Natural killer cell (primary cell): ENCODE results near the gene UNK. TPM values are rescaled to one million over a fixed set of nuclear protein-coding genes. Genes with fewer than 3 reads are reported as not detected.
A peak's percentile ranks its signal among the peaks of the same experiment; 100 is the strongest.
"Not testable (repeated sequence)": the region's sequence is repeated elsewhere in the genome, so short reads cannot be mapped to it uniquely, and the experiment has no call there.

Source experiments
- ATAC-seq, 3 donors: fragments of 150-1000 bp in 2 of 3; fragments of 200-7000 bp in 1 of 3; cut with Tn5 transposase; 1 replicate in 1 of 3; 2 replicates in 2 of 3; pipeline ENCODE4 v1.10.0; 2021; ENCODE audit warnings: mild to moderate bottlenecking in 2 of 3, moderate library complexity in 2 of 3
- DNase-seq, 2 donors: peaks; one replicate each; pipeline versions ENCODE4 v3.0.0 to v3.0.0-alpha.2; 2013 to 2021; ENCODE audit warnings: mixed read lengths in 1 of 2
- H3K27ac ChIP-seq: one replicate; pipeline ENCODE4 v1.5.1; 2013; ENCODE audit warnings: mild to moderate bottlenecking, low read length
- H3K27me3 ChIP-seq: one replicate; pipeline ENCODE4 v1.6.1; 2013; ENCODE audit warnings: low read length; ENCODE audit not compliant: control insufficient read depth, insufficient read depth
- H3K36me3 ChIP-seq: one replicate; pipeline ENCODE4 v1.6.1; 2013; ENCODE audit warnings: low read length; ENCODE audit not compliant: control insufficient read depth, insufficient read depth
- H3K4me1 ChIP-seq: one replicate; pipeline ENCODE4 v1.6.1; 2013; ENCODE audit warnings: low read length; ENCODE audit not compliant: control insufficient read depth, insufficient read depth
- H3K4me3 ChIP-seq: one replicate; pipeline ENCODE4 v1.5.1; 2013; ENCODE audit warnings: low read length
- H3K9me3 ChIP-seq: one replicate; pipeline ENCODE4 v1.6.1; 2013; ENCODE audit warnings: low read length; ENCODE audit not compliant: control insufficient read depth, insufficient read depth
- H3K27ac Mint-ChIP-seq, 2 donors: one replicate each; pipeline ENCODE4 v1.8.0; 2022; ENCODE audit warnings: mild to moderate bottlenecking in 2 of 2, mixed read lengths in 2 of 2, moderate library complexity in 1 of 2
- H3K27me3 Mint-ChIP-seq, 2 donors: one replicate each; pipeline ENCODE4 v1.8.0; 2022; ENCODE audit warnings: low read depth in 2 of 2, mixed read lengths in 2 of 2
- H3K36me3 Mint-ChIP-seq: one replicate; pipeline ENCODE4 v1.8.0; 2022; ENCODE audit warnings: mixed read lengths
- H3K4me1 Mint-ChIP-seq, 2 donors: one replicate each; pipeline ENCODE4 v1.8.0; 2022; ENCODE audit warnings: mixed read lengths in 2 of 2
- H3K4me3 Mint-ChIP-seq: one replicate; pipeline ENCODE4 v1.8.0; 2022; ENCODE audit warnings: mild to moderate bottlenecking, moderate library complexity, mixed read lengths
- H3K9me3 Mint-ChIP-seq, 2 donors: one replicate each; pipeline ENCODE4 v1.8.0; 2022; ENCODE audit warnings: mixed read lengths in 2 of 2
- WGBS: methylation state at CpG from one replicate; pipeline ENCODE4 v1.1.7; 2013; ENCODE audit warnings: missing lambda C conversion rate; ENCODE audit not compliant: insufficient coverage; 5-methylcytosine and 5-hydroxymethylcytosine counted together
- intact Hi-C: fragments of 100-400 bp; cut with micrococcal nuclease; formaldehyde crosslinking; loops from one replicate; pipeline ENCODE4 v1.14.2; 2022
- total RNA-seq, 4 donors: library from RNA; stranded (reverse); fragments of 120-200 nt in 1 of 4; gene quantifications; one replicate each; pipeline versions ENCODE4 v1.2.3 to v1.2.4, GENCODE V29; 2013 to 2022
- TF ChIP-seq, protein P1 (sequence below): fragments of 200-600 bp; IDR thresholded peaks from one replicate; pipeline ENCODE4 v1.8.0; 2022; ENCODE audit warnings: antibody characterized with exemption

UNK gene
- total RNA-seq, 3 donors from 2014 or later (not counting 1 experiment from before 2014, with no cell fraction given), result 44.2 to 51.3 (median 44.5) TPM

DNA sequence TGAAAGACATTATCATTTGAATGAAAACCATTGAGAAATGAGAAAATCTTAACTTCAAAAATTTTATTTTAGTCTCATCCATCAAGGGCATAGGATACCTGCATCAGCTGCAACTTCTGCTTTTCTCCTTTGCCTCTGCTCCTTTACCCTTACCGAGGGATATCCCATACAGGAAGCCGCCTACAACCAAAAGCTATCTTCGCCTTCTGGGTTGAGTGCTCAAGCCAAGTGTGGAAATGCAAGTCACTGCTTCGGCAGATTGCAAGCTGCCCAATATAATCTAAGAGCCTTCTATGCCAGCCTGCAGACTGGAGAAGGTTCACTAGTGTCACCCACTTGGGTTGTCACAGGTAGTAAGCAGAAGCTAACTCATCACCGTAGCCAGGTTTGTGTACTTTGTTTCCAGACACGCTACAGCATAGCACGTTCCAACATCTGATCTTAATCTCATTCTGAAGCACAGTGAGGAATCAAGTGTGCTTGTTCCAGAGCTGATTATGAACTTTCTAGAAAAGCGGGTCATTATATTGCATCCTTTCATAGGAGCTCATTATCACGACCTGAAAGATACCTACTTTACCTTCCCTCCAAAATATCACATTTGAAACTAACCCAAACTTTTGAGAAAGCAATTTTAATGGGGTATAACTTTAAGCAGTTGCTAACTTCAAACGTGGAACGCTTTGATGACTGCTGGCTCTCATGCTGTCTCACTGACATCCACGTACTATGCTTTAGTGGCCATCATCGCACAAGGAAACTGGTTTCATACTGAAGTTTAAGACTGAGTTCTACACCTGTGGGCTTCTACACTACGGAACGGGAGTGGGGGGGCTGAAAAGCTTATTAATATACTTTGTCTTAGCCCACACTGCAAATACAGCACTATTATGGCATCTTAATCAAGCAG lies 8.0 kb upstream of the UNK start:
- DNase-seq, result peak; percentile 31 to 58
- Histone ChIP-seq H3K4me3 (peak overlapping the region; percentile 93), H3K27ac (peak overlapping the region; percentile 42), H3K27me3 (no peaks in the 10 kb centered on the region), H3K36me3 (peaks cover 44% of the 10 kb centered on the region), H3K4me1 (peaks cover 31% of the 10 kb centered on the region), H3K9me3 (no peaks in the 10 kb centered on the region)
- H3K9me3 Mint-ChIP-seq, result no peaks in the 10 kb centered on the region
- peaks cover 46 to 54% of the 10 kb centered on the region in 2 donors for H3K4me1 Mint-ChIP-seq
- peak overlapping the region; percentile 99 for H3K4me3 Mint-ChIP-seq
- intact Hi-C loops, result loop anchor here (5.0 kb wide), 1 partner anchor 66 kb away; the partner anchor contains the start of gene UNC13D
- WGBS, result 30% methylated on average over 13 of the region's 15 CpGs
- H3K27me3 Mint-ChIP-seq, result peaks cover 0 to 4% of the 10 kb centered on the region in 2 donors
- TF ChIP-seq, protein P1, sequence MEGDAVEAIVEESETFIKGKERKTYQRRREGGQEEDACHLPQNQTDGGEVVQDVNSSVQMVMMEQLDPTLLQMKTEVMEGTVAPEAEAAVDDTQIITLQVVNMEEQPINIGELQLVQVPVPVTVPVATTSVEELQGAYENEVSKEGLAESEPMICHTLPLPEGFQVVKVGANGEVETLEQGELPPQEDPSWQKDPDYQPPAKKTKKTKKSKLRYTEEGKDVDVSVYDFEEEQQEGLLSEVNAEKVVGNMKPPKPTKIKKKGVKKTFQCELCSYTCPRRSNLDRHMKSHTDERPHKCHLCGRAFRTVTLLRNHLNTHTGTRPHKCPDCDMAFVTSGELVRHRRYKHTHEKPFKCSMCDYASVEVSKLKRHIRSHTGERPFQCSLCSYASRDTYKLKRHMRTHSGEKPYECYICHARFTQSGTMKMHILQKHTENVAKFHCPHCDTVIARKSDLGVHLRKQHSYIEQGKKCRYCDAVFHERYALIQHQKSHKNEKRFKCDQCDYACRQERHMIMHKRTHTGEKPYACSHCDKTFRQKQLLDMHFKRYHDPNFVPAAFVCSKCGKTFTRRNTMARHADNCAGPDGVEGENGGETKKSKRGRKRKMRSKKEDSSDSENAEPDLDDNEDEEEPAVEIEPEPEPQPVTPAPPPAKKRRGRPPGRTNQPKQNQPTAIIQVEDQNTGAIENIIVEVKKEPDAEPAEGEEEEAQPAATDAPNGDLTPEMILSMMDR, result no peak
- H3K36me3 Mint-ChIP-seq, result peaks cover 29% of the 10 kb centered on the region
- peak overlapping the region; percentile 95 to 99 for H3K27ac Mint-ChIP-seq
- peak in 1 of 3 donors; percentile 0 for ATAC-seq

DNA sequence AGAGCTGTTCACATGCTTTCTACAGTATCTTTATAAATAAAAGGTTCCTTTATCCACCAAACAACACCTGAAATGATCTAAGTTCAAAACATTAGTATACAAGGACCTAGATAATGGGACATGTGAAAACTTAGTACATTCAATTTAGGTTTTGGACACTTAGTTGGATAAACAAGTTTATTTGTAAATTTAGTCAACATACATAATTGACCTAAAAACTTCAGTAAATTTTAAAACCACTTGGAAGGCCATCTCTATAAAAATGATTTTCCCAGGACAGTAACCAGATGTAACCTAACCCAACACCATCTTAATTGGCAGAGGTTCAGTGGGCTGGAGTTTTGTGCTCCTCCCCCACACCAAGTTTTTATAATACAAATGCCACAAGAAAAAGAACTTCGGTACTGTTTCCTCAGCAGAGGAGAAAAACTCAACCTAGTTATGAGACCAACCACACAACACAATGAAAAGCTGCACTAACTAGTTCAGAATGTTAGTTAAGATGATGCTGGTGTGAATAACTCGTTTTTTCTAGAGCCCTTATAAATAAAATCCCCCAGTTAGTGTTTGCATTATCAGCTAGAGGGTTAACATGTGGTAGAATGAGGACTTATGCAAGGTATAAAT lies 7.2 kb upstream of the UNK start:
- Mint-ChIP-seq H3K9me3 (no peaks in the 10 kb centered on the region), H3K36me3 (peaks cover 29% of the 10 kb centered on the region), H3K4me3 (peak overlapping the region; percentile 99), H3K4me1 (peaks cover 46 to 54% of the 10 kb centered on the region in 2 donors), H3K27me3 (peaks cover 0 to 4% of the 10 kb centered on the region in 2 donors), H3K27ac (peak overlapping the region; percentile 95 to 99)
- TF ChIP-seq, protein P1, result no peak
- H3K4me3 ChIP-seq, result peak overlapping the region; percentile 93
- H3K27ac ChIP-seq, result peak overlapping the region; percentile 42
- H3K4me1 ChIP-seq, result peaks cover 33% of the 10 kb centered on the region
- H3K9me3 ChIP-seq, result no peaks in the 10 kb centered on the region
- peak in 1 of 2 donors; percentile 39 for DNase-seq
- no peaks in the 10 kb centered on the region for H3K27me3 ChIP-seq
- WGBS, result 0% methylated on average over 1 of the region's 2 CpGs
- no peak for ATAC-seq
- peaks cover 44% of the 10 kb centered on the region for H3K36me3 ChIP-seq
- intact Hi-C loops, result loop anchor here (5.0 kb wide), 1 partner anchor 65 kb away; the partner anchor contains the start of gene UNC13D

DNA sequence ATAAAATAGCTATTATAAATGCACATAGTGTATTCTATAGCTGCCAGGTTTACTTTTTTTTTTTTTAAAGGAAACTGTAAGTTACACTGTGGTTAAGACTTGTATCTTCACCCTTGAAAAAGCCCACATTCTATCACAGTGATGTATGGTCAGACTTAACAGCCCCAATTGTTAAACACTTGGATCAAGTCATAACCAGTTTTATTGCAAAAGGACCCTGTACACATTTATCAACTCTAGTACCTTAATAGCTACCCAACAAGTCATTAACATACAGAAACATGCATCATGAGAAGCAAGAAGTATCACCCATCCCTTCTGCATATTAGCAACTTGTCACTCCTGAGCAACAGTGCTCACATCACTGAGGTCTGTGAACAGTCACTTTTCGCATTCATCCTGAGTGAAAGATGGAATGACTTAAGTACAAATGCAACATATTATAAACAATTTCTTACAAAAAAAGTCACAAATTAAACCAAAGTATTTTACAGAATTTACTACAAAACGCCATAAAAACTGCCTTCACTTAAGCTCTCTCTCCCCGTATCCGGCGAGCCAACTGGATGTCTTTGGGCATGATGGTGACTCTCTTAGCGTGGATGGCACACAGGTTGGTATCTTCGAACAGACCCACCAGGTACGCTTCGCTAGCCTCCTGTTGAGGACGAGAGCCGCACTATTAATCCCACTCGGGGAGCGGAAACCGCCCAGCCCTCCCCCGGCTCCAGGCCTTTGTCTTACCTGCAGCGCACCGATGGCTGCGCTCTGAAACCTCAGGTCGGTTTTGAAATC lies 6.3 kb upstream of the UNK start:
- not testable (repeated sequence) for H3K9me3 ChIP-seq, ATAC-seq, H3K27me3 ChIP-seq, H3K27me3 Mint-ChIP-seq, H3K9me3 Mint-ChIP-seq
- peaks cover 44% of the 10 kb centered on the region for H3K36me3 ChIP-seq
- Mint-ChIP-seq H3K4me3 (peak overlapping the region; percentile 99), H3K36me3 (peaks cover 29% of the 10 kb centered on the region), H3K4me1 (peaks cover 52 to 61% of the 10 kb centered on the region in 2 donors), H3K27ac (peak overlapping the region; percentile 95 to 99)
- WGBS, result under 1% methylated on average over 19 of the region's 19 CpGs
- H3K4me1 ChIP-seq, result peaks cover 39% of the 10 kb centered on the region
- peak overlapping the region; percentile 97 for H3K27ac ChIP-seq
- peak overlapping the region; percentile 93 for H3K4me3 ChIP-seq
- intact Hi-C loops, result loop anchor here (2.0 to 5.0 kb wide), 2 partner anchors 13 to 64 kb away; partner anchors contain the start of genes GALK1 and UNC13D
- DNase-seq, result peak in 1 of 2 donors; percentile 46
